Measurements from ENCODE around the gene KRTAP4-12. TPM values are rescaled to one million over a fixed set of nuclear protein-coding genes. Genes with fewer than 3 reads are reported as not detected.
"Not testable (repeated sequence)": the region's sequence is repeated elsewhere in the genome, so short reads cannot be mapped to it uniquely, and the experiment has no call there.

Gene KRTAP4-12
- total RNA-seq, 2 experiments from 2014 or later = not detected

GRCh38 chr17:41107941-41108450 is 16.0 kb downstream of the KRTAP4-12 start:
- Mint-ChIP-seq H3K27me3 (peaks cover 14% of the 10 kb centered on the region), H3K9me3 (no peaks in the 10 kb centered on the region), H3K27ac (no peak overlapping the region), H3K4me1 (ENCODE audit: low read depth) (peaks cover 7% of the 10 kb centered on the region), H3K36me3 (ENCODE audit: low read depth) (no peaks in the 10 kb centered on the region), H3K4me3 (no peak overlapping the region)
- Histone ChIP-seq H3K27ac (ENCODE audit: low read depth in 1 of 2, low read length in 2 of 2) (no peak overlapping the region), H3K4me1 (ENCODE audit: insufficient read depth, low read length) (no peaks in the 10 kb centered on the region), H3K4me3 (ENCODE audit: low read length) (no peak overlapping the region), H3K27me3 (ENCODE audit: control insufficient read depth in 1 of 2, insufficient read depth in 2 of 2, low read length in 2 of 2) (no peaks in the 10 kb centered on the region), H3K9me3 (ENCODE audit: control insufficient read depth in 1 of 2, insufficient read depth in 1 of 2, low read length in 2 of 2) (no peaks in the 10 kb centered on the region), H3K36me3 (ENCODE audit: insufficient read depth, low read length) (no peaks in the 10 kb centered on the region)
- intact Hi-C loops (cut with DNase I, micrococcal nuclease) = loop anchor here in 1 of 2 experiments (1.0 kb wide), 1 partner anchor 21 kb away; no protein-coding TSS in a partner anchor
- no peak for TF ChIP-seq CTCF (IDR thresholded peaks at IDR 0.05)
- no peak for ATAC-seq (ENCODE audit: poor library complexity)
- ChIA-PET CTCF (no interaction called here), POLR2A (no interaction called here)
- DNase-seq = no peak

- H3K4me3 Mint-ChIP-seq; H3K27me3 ChIP-seq (ENCODE audit: control insufficient read depth in 1 of 2, insufficient read depth in 2 of 2, low read length in 2 of 2); H3K9me3 Mint-ChIP-seq; H3K27ac ChIP-seq (ENCODE audit: low read depth in 1 of 2, low read length in 2 of 2); H3K4me3 ChIP-seq (ENCODE audit: low read length); H3K36me3 ChIP-seq (ENCODE audit: insufficient read depth, low read length); POLR2A ChIA-PET; DNase-seq; CTCF ChIA-PET; ATAC-seq (ENCODE audit: poor library complexity); H3K4me1 ChIP-seq (ENCODE audit: insufficient read depth, low read length); H3K27ac Mint-ChIP-seq; intact Hi-C loops (cut with DNase I, micrococcal nuclease); H3K9me3 ChIP-seq (ENCODE audit: control insufficient read depth in 1 of 2, insufficient read depth in 1 of 2, low read length in 2 of 2); H3K36me3 Mint-ChIP-seq (ENCODE audit: low read depth): not testable (repeated sequence)
- Mint-ChIP-seq H3K27me3 (peaks cover 14% of the 10 kb centered on the region), H3K4me1 (ENCODE audit: low read depth) (peaks cover 14% of the 10 kb centered on the region)
Measured at GRCh38 chr17:41105347-41105746, 18.6 kb downstream of the KRTAP4-12 start, which contains the start of gene KRTAP4-9. KRTAP4-9 (plus strand) TSS chr17:41105389; CDS start chr17:41105389, 0 bp downstream.

GRCh38 chr17:41104386-41105038 is 19.5 kb downstream of the KRTAP4-12 start:
- H3K27ac ChIP-seq (ENCODE audit: low read depth in 1 of 2, low read length in 2 of 2); H3K36me3 ChIP-seq (ENCODE audit: insufficient read depth, low read length); H3K4me3 Mint-ChIP-seq; H3K4me1 ChIP-seq (ENCODE audit: insufficient read depth, low read length); H3K27me3 ChIP-seq (ENCODE audit: control insufficient read depth in 1 of 2, insufficient read depth in 2 of 2, low read length in 2 of 2); POLR2A ChIA-PET; H3K27ac Mint-ChIP-seq; H3K36me3 Mint-ChIP-seq (ENCODE audit: low read depth); DNase-seq; CTCF ChIA-PET; H3K9me3 ChIP-seq (ENCODE audit: control insufficient read depth in 1 of 2, insufficient read depth in 1 of 2, low read length in 2 of 2); ATAC-seq (ENCODE audit: poor library complexity); H3K9me3 Mint-ChIP-seq; H3K4me3 ChIP-seq (ENCODE audit: low read length): not testable (repeated sequence)
- intact Hi-C loops (cut with DNase I, micrococcal nuclease) = loop anchor here in 1 of 2 experiments (5.0 kb wide), 1 partner anchor 218 kb away; no protein-coding TSS in a partner anchor
- Mint-ChIP-seq H3K27me3 (peaks cover 14% of the 10 kb centered on the region), H3K4me1 (ENCODE audit: low read depth) (peaks cover 23% of the 10 kb centered on the region)

DNA sequence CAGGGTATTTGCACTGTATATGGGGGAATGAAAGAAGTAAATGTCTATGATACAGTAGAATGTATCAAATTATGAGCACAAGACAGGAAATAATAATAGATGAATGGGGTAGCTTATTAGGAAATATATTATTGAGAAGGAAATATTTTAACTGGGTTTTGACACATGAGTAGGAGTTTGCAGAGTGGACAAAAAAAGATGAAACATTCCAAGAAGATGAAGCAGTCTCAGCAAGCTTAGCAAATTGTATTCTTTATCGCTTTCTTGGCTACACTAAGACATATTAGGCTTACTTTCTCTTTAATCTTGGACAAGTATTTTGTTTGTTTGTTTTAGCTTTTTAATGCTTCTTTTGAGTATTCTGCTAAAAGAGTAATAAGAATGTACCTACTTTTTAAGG is 20.1 kb downstream of the KRTAP4-12 start:
- CTCF ChIA-PET = no interaction called here
- H3K27me3 ChIP-seq (ENCODE audit: control insufficient read depth in 1 of 2, insufficient read depth in 2 of 2, low read length in 2 of 2) = no peaks in the 10 kb centered on the region
- H3K27ac ChIP-seq (ENCODE audit: low read depth in 1 of 2, low read length in 2 of 2) = no peak overlapping the region
- peaks cover 3% of the 10 kb centered on the region for H3K4me1 ChIP-seq (ENCODE audit: insufficient read depth, low read length)
- Mint-ChIP-seq H3K4me1 (ENCODE audit: low read depth) (peaks cover 22% of the 10 kb centered on the region), H3K27ac (no peak overlapping the region), H3K4me3 (no peak overlapping the region), H3K9me3 (no peaks in the 10 kb centered on the region), H3K36me3 (ENCODE audit: low read depth) (no peaks in the 10 kb centered on the region), H3K27me3 (peaks cover 14% of the 10 kb centered on the region)
- ATAC-seq (ENCODE audit: poor library complexity) (no peak), DNase-seq (no peak)
- no peak for TF ChIP-seq CTCF (IDR thresholded peaks at IDR 0.05)
- H3K4me3 ChIP-seq (ENCODE audit: low read length) = no peak overlapping the region
- intact Hi-C loops (cut with DNase I, micrococcal nuclease) = loop anchor here in 1 of 2 experiments (5.0 kb wide), 1 partner anchor 218 kb away; no protein-coding TSS in a partner anchor
- no peaks in the 10 kb centered on the region for H3K36me3 ChIP-seq (ENCODE audit: insufficient read depth, low read length)
- POLR2A ChIA-PET = no interaction called here
- no peaks in the 10 kb centered on the region for H3K9me3 ChIP-seq (ENCODE audit: control insufficient read depth in 1 of 2, insufficient read depth in 1 of 2, low read length in 2 of 2)

Measured in CD4-positive, alpha-beta T cell (primary cell).